Measurements from ENCODE around the gene PRELID3B.
A peak's percentile ranks its signal among the peaks of the same experiment; 100 is the strongest.

The PRELID3B gene

DNA sequence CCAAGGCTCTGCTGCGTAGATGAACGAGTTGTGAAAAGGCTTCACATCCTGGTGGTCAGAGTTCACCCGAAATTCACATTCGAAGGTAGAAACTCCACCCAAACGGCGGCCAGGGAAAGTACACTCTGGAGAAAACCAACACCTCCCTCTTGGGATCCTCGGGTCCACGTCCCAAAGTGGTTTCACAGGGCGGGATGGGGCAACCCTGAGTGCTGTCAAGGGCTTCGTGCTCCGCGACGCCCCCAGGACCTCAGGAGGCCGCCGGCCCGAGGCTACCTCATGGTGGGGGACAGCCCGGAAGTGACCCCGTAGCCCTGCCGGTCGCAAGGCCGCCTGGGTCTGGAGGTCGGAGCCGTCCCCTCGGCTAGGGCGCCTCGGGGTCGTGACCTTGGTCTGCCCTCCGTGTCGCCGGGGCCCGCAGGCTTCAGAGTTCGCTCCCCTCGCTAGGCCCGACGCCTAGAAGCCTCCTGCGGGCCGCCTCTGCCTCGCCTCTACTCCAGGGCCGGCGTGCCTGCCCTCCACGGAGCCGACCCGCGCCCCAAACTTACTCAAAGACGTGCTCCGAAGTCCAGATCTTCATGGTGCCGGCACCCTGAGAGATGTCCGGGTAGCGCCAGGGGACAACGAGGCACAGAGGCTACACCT lies at the start of gene PRELID3B:
Gene PRELID3B, minus strand, starts transcription at position 636 of the 645 bp plus-strand sequence. Its CDS starts 56 bp downstream, at position 580.
- DNase-seq (ENCODE audit: low read depth in 1 of 2, low spot score in 1 of 2): no peak

DNA sequence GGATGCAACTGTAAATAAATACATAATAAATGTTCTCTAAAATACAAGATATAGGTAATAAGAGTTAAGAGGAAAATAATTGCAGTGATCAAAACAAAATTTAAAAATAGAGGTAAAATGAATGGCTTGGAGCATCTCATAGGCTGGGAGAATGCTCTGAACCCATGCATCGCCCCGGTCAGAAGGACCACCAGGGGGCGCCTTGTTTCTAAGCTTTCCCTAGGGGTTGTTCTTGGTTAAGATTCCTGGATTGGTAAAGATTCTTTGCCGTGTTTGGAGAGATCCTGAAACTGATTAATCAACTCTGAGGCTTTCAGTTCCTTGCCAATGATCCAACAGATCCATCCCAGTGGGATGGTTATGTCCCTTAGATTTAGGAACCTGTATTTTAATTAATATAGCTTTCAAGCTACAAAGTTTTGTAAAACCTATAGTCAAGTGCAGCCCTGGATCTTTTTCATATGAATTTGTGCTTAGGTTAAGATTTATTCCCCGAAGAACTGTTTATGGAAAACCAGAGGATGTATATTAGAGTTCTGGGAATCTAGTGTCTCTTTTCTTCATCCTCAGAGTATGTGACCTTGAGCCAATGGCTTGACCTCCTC lies 45.3 kb upstream of the PRELID3B start:
- peak; percentile 71 to 85 for DNase-seq (ENCODE audit: low read depth in 1 of 2, low spot score in 1 of 2)

DNA sequence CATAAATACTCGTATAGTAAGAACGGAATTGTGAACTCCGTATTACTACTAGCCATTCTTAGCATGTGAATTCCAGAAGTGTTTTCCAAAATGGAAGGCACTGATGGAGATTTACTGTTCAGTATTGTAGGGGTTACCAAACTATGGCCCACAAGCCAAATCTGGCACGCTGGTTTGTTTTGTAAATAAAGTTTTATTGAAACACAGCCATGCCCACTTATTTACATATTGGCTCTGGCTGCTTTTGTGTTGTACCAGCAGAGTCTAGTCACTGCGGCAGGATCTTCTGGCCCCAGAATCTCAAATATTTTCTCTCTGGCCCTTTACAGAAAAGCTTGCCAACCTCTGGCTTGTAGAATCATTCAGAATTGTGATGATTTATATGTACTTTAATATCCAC lies 44.3 kb upstream of the PRELID3B start:
- no peak for DNase-seq (ENCODE audit: low read depth in 1 of 2, low spot score in 1 of 2)

DNA sequence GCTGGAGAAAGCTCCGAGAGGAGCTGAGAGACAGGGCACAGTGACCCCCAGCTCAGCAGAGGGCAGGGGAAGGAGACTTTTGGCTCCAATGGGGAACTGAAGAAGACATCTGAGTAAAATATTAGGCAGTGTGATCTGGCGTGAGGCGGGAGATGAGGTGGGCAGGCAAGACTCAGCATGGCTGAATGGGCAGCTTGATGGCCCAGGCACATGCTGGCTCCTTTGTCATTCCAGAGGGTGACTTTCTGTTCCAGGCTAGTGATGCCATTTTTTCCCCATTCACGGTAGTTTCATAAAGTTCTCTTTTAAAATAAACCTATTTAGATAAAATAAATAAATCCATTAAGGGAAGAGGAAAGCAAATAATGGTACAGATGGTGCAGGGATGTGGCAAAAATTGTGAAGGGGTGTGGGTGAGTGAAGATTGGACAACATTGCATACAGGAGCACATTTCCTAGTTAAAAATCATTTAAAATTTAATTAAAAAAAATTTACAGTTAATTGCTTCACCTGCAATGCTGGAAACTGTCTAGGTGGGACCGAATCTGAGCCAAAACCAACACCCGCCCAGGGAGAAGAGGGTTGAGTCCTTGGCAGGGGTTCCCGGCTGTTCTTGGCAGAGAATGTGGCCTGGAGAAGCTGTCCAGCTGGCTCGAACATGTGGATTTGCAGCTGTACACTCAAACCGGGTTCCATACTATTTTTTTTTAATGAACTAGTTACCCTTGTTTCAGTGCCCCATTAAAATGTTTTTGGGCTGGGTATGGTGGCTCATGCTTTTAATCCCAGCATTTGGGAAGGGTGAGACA lies 41.7 kb upstream of the PRELID3B start:
- DNase-seq (ENCODE audit: low read depth in 1 of 2, low spot score in 1 of 2): no peak

DNA sequence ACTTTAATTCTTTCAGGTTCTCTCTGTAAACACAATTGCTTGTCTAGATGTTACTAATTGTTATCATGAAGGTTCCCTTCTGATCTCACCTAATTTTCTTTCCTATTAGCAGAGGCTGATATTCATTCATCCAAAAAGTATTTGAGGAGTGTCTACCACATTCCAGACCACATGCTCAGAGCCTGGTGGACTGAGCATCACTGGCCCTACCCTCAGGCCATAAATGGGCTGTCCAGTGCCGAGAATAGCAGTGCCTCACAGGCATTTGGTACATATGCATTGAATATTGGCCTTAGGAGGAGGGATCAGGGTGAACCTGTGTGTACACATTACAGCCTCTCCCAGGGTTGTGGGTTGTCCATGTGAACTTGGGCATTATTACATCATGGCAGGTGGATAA lies 40.4 kb upstream of the PRELID3B start:
- DNase-seq (ENCODE audit: low read depth in 1 of 2, low spot score in 1 of 2): no peak

DNA sequence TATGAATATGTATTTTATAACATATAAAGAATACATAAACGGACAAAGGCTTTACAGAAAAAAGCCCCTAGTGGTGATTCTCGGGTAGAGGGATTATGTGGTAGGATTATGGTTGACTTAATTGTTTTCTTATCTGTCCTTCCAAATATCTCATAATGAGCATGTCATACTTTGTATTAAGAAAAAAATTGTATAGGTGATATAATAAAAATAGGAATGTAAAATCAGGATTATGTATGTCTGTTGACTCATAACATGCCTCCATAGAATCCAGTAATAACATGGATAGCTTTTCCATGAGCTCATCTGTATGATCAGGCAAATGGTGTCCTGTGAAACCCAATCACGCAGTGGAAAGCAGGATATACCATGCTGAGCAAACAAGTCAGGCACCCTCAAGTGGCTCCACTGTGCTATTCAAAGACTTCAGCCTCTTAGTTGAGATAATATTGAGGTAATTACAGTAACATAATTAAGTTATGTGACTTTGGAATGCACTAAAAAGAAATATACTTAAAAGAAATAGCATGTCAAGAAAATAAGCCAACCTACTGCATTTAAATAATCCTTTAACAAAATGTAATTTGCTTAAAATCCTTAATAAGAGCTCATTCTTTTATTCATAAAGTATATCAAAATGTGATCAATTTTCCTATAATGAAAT lies 39.6 kb upstream of the PRELID3B start:
- no peak for DNase-seq (ENCODE audit: low read depth in 1 of 2, low spot score in 1 of 2)

DNA sequence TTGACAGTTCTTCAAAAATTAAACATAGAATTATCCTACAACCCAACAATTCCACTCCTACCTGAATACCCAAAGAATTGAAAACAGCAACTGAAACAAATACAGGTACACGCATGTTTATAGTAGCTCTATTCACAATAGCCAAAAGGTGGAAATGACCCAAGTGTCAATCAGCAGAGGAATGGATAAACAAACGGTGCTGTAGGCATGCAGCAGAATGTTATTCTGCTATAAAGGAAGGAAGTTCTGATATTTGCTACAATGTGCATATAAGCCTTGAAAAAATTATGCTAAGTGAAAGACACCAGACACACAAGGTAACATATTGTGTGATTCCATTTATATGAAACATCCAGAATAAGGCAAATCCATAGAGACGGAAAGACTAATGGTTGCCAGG lies 38.5 kb upstream of the PRELID3B start:
- no peak for DNase-seq (ENCODE audit: low read depth in 1 of 2, low spot score in 1 of 2)

DNA sequence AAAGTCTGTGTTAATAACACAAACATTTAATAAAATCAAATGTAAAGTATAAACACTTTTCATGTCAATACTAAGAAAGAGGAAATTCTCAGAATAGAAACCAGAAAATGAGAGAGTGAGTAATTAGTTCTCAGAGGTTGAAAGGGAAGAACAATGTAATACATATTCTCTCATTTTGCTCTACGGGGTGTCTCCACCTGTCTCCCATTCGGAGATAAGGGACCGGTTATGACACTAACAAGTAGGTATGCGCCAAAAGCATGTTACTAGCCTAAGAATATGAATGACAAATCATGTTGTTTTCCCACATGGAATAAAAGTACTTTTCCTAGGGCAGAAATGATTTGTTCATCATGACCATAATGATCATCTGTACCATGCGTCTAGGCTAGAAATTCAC lies 35.6 kb upstream of the PRELID3B start:
- no peak for DNase-seq (ENCODE audit: low read depth in 1 of 2, low spot score in 1 of 2)

DNA sequence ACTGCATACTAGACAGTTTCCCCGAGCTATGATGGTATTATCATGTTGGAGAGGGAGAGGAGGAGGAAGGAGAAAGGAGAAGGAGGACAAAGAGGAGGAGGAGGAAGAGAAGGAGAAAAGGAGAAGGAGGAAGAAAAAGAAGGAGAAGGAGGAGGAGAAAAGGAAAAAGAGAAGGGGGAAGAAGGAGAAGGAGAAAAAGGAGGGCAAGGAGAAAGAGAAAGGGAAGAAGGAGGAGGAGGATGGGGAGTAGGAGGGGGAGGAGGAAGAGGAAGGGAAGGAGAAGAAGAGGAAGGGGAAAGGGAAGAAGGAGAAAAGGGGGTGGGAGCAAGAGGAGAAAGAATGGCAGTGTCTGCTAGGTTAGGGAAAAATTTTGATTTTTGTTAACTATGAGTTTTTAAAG lies 35.1 kb upstream of the PRELID3B start:
- DNase-seq (ENCODE audit: low read depth in 1 of 2, low spot score in 1 of 2): no peak

DNA sequence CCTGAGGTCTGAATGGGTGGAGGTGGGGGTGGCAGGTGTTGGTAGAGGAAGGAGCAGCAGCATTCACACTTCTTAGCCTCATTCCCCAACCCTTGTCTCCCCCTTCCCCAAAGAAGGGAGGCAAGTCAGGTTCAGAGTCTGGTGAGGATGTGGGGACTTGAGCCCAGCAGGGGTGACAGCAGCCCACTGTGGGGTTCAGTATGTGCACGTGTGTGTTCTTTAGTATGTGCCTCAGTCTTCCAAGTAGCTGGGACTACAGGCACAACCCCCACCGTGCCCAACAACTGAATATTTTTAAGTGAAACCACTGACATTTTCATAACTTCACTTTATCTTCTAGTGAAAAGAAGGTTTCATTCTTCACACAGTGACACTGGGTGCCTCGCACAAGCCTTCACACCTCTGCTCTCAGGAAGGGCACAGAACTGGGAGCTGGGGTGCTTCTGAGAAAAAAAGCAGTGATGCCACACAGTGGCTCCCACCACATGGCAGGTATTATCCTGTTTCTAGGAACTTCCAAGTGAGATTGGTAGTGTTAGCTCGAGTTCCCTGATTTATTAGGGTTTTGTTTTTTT lies 33.4 kb upstream of the PRELID3B start:
- DNase-seq (ENCODE audit: low read depth in 1 of 2, low spot score in 1 of 2): no peak

DNA sequence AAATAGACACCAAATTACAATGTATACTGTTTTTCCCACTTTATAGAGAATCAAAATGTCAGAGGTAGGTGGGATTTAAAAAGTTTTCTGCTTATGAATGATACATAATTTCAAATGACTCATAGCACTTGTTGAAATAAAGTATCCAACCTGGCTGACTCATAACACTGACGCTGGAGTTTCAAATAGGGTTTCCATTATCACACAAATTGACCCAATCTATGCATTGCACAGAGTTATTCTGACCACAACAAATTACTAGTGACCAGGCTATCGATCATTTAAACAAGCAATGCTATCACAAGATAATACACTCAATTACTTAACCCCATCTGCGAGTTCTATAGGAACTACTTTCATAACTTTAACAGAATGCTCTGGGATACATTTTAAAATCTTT lies 31.9 kb upstream of the PRELID3B start:
- no peak for DNase-seq (ENCODE audit: low read depth in 1 of 2, low spot score in 1 of 2)

DNA sequence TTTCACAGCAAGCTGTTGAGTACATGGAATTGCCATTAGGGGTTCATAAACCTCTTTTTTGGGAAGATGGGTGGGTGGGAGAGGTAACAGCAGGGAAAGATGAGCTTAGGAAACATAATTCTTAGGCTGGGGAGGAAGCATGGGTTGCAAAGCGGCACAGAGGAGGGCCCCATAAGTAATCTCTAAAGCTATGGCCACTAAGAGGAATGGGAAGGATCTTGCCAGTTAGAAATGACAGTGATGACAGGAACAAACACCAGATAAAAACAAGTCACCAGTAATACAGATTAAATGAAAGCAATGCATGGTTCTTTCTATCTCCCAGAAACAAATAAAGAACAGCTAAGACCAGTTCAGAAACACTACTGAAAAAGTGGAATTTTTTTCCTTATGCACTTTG lies 31.0 kb upstream of the PRELID3B start:
- DNase-seq (ENCODE audit: low read depth in 1 of 2, low spot score in 1 of 2): no peak

DNA sequence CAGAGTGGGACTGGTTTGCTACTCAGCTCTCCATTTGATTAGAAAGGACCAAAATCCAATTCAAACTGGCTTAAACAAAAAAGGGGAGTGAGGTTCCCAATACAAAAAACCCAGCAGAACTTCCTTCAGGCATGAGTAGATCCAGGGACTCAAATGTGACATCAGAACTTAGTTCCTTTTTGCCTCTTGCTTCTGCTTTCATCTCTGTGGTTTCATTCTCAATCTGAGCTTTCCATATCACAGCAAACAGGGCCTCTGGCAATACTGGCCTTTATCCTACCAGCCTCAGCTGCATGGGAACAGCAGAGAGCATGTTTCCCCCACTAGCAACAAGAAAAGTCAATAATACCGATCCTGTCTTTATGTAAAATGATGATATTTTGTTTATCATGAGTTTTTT lies 28.6 kb upstream of the PRELID3B start:
- DNase-seq (ENCODE audit: low read depth in 1 of 2, low spot score in 1 of 2): no peak

DNA sequence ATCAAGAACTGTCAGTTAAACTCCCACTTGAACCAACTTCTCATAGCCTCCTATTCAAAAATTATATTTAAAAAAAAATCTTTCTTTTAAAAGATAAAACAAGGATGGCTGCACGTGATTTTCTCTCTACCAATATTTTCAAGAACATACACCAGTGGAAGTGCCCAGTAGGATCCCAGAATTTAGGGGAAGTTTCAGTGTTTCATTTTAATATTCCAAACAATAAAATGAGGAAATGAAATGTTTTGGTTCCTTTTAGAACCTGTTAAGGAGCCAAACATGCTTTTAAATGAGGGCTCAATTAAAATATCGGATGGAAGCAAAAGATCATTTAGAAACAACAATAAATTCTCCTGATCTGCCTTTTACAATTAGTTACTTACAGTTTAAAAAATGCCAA lies 26.4 kb upstream of the PRELID3B start:
- DNase-seq (ENCODE audit: low read depth in 1 of 2, low spot score in 1 of 2): no peak

DNA sequence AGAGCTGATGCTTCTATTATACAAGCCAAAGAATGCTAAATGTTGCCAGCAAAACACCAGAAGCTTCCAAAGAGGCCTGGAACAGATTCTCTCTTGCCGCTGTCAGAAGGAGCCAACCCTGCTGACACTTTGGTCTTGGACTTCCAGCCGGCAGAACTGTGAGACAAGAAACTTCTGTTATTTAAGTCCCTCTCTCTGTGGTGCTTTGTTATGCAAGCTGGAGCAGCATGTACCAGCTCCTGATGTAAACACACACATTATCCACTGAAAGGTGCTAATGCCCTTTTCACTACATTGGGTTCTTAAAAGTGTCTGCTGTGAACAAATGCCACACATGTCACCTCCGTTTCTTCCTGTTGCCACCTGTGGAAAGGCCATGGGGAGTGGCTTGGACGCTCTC lies 25.9 kb upstream of the PRELID3B start:
- DNase-seq (ENCODE audit: low read depth in 1 of 2, low spot score in 1 of 2): no peak

DNA sequence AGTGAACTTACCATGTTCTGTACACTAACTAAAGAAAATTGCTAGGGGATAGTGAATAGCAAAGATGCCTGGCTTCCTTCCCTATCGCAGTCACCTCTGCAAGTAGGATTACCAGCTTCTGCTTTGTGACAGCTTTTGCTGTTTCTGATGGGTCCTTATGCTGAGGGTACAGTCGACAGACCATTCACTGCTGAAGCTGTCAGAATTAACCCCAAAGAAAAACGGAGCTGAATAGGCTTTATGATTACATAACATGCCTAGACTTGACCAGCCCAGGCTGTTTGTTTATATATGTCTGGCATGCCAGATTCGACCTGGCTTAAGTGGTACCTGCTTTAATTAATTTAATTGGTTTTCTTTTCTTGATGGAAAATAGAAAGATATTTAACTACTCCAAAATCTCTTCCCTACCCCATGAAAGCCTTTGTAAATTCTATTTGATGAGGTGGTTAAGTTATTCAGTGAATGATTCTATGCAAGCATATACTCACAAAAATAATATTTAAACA lies 21.7 kb upstream of the PRELID3B start:
- no peak for DNase-seq (ENCODE audit: low read depth in 1 of 2, low spot score in 1 of 2)

DNA sequence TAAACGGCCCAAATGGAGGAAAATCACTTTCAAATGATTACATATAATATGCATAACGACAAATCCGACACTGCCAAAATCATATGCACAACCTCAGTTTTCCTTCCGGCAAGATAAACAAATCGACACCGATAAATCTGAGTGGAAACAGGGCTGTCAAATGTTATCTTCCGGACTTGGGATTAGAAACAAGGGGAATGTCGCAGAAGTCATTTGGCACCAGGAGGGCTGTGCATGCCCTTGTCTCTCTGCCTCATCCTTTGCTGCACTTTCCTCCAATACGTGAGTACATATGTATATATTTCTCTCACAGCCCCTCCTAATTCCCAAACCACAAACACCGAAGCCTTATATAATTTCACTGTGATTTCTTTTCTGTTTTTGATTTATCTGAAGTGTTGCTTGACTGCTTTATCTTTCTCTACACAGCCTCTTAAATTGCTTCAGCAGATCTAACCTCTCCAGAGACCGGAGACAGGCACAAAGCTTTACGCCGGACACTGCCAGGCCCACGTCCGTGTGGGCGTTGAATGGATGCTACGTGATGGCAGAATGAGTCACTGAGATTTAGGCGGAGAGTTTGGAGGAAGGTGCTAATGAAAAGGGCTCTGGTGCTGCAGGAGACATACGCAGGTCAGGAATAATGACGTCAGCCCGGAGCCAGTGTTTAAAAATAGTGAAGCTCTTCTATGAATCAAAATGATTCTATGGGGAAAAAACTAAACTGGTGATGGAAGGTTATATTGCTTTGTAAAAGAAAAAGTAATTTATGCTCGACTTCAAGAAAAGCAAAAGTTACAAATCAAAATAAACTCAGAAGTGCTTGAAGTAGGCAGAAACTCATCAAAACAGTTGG lies 21.0 kb upstream of the PRELID3B start:
- DNase-seq (ENCODE audit: low read depth in 1 of 2, low spot score in 1 of 2): no peak

DNA sequence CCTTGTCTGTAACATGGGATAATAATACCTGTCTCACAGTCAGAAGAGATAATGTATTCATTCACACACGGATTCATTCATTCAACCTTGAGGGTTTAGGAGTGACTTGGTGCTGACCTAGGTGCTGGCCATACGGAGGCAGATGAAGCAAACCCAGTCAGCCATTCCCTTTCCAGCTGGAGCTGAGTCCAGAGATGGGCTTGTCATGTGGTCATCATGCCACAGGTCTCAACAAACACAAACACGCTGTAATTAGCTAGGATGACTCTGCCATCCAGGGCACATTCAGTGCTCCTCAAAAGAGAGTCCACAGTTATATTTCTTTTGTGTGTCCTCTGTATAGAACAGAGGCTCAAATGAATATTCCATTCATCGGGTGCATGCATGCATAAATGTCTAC lies 19.5 kb upstream of the PRELID3B start:
- no peak for DNase-seq (ENCODE audit: low read depth in 1 of 2, low spot score in 1 of 2)

DNA sequence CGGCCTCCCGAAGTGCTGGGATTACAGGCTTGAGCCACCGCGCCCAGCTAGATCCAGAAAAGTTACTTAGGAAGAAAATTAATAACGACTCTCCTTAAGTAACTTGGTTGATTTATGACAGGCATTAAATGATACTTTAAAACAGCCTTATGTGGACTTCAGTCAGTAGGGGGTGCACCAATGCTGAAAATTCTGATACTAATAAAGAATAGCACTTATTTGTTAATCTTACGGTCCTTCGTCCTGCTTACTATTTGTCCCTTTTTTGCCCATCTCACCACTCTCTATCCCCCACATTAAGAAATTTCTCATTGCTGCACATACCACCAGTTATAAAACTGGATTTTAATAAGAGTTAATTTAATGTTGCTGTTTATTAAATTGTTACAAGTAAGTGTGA lies 12.7 kb upstream of the PRELID3B start:
- DNase-seq (ENCODE audit: low read depth in 1 of 2, low spot score in 1 of 2): no peak

DNA sequence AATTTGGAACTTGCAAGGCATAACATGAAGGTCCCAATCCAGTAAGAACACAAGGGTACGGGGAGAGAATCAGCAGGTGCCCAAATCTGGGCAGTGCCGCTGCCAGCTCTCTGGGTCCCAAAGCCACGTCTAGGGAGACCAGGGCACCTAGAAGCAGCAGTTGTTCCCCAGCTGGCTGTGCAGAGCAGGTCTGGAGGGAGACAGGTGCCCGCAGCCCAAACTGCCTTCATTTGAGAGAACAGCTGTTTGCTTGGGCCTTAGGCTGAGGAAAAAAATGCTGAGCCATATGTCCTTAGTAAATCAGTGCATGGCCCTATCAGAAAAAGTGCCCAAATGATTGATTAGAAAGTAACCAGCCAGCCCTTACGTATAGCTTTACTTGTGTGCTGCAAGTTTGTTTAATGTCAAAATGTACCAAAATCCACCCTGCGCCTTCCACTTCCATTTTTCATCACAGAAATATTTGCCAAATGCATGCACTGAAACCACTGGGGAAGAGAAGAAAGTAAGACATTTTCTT lies 9.1 kb upstream of the PRELID3B start:
- DNase-seq (ENCODE audit: low read depth in 1 of 2, low spot score in 1 of 2): no peak

Measured in activated T-helper 1 cell treated with anti-CD3 and anti-CD28 coated beads, Interleukin-2, amount 50 U/mL, for 16 hours (primary cell).